ENCODE measurements around the gene RFNG.
"Not testable (repeated sequence)": the region's sequence is repeated elsewhere in the genome, so short reads cannot be mapped to it uniquely, and the experiment has no call there.

Gene RFNG

DNA sequence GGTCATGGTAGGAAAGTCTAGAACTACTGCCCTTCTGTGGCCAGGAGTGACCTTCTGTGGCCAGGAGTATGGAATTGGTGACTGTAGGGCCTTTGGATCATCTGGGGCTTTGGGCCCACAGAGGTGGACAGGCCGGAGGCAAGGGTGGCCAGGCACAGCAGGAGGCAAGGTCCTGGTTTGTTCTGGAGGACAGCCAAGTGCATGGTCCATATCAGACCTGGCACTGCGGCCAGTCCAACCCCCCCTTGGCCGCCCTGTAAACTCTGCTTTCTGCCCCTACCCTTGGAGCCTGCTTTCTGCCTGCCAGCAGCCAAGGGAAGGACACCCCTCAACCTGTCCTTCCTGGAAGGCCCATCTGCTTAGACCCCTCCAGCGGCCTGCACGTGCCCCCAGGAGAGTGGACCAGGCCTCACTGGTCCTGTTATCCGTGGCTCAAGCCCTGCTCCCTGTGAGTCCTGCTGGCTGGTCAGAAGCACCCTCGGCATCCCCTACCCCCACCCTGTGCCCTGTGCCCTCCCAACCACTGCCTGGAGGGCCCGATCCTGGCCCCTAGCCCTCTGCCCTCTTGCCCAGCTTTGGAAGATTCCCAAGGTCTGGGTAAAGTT, 11.8 kb downstream of the RFNG start:
- no peak for DNase-seq

DNA sequence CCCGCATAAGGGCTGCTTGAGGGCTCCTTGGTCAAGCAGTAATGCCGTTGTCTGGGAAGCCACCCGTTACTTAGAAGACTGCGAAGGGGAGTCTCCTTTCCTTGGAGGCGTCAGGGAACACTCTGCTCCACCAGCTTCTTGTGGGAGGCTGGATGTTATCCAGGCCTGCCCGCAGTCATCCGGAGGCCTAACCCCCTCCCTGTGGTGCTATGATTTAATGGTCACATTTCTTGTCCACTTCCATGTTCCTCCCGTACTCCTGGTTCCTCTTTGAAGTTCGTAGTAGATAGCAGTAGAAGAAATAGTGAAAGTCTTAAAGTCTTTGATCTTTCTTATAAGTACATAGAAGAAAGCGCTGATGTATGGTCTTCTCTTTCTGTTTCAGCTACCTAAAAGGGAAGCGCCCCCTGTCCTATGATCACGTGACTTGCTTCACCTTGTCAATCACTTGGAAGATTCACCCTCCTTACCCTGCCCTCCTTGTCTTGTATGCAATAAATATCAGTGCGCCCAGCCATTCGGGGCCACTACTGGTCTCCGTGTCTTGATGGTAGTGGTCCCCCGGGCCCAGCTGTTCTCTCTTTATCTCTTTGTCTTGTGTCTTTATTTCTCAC, 12.7 kb downstream of the RFNG start:
- not testable (repeated sequence) for DNase-seq

DNA sequence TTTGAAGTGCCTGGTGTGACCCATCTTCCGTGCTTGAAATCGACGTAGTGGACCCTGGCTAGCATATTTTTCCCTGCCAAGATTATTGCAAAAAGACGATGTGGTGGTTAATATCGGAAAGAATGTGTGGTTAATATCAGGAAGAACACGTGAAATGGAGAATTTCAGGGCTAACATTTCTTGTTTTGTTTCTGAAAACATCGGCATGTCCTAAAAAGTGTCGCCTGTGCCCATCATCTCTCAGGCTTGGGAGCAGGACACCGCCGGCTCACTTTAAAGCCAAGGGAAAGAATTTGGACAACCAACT, 13.8 kb downstream of the RFNG start:
- DNase-seq, result no peak

DNA sequence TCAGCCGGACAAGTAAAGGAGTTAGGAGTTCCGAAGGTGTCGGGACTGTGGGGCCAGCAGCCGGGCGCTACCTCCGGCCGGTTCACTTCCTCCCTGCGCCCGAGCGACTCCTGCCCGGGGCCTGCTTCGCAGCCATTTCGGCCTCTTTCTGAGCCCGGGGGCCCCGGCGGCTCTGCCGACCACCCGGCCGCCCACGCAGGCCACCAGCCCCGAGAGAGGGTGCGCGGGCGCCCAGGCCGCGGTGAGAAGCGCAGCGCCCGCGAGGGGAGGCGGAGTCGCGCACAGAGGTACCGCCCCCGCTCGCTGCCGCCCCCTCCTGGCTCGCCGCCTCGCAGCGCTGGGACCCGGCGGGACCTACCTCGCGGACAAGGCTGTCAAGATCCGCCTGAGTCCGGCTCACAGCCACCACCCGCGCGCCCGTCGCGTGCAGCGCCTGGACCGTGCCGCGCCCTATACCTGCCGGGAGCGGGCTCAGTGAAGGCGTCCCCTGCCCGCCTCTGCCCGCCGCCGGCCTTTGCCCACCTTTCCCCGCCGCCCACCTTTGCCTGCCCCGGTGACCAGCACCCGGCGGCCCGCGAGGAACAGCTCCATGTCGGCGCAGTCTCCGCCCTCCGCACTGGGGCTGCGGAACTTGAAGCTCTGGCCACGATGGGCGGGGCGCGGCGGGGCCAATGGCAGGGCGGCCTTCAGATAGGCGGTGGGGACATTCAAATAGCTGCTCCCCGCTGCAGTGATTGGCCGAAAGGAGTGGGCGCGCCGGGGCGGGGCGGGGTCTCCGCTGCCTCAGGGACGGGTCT, 14.3 kb downstream of the RFNG start, which contains the start of gene DCXR:
TSS of gene DCXR (minus strand) at position 606 of the 797 bp plus-strand sequence. CDS start at position 591, 15 bp downstream.
- peak; percentile 99 for DNase-seq

DNA sequence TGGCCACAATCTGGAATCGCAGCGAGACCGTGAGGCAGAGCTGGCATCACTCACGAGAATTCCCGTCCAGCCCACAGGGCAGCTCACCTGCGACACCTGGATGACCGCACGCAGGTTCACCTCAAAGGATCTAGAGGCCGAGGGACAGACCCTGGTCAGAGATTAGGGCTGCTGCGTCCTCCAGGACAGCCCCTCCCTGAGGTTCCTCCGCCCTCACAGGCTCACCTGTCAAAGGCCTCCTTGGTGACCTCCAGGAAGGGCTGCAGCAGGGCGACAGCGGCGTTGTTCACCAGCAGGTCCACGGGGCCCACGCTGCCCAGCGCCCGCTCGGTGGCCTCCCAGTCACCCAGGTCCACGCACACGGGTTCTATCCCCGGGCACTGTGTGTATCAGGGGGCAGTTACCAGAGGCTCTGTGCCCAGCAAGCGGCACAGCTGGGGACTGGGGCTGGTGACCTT, 14.9 kb downstream of the RFNG start:
- no peak for DNase-seq

DNA sequence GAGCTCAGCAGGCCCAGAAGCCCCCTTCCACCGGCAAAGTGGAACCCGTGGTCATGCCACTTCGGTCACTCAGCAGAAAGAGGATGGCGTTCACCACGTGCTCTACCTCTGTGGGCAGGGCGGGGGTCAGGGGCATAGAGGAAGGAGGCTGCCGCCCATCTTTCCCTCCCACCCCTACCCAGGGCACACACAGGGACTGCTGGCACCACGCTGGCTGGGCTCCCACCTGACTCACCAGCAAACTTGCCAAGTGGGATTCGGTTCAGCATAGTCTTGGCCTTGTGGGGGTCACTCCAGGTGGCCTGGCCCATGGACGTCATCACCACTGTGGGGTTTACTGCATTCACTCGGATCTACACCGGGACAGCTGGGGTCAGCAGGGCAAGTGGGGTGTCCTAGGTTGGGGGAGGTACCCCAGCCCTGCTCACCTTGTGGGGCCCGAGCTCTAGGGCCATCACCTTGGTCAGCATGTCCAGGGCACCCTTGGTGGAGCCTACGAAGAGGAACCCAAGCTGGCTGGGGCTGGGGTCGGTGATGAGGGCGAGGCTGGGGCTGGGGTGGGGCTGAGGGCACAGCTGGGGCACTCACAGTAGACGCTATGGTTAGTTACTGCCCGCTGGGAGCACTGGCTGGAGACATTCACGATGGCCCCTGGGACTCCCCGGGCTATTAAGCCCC, 15.5 kb downstream of the RFNG start:
- no peak for DNase-seq

DNA sequence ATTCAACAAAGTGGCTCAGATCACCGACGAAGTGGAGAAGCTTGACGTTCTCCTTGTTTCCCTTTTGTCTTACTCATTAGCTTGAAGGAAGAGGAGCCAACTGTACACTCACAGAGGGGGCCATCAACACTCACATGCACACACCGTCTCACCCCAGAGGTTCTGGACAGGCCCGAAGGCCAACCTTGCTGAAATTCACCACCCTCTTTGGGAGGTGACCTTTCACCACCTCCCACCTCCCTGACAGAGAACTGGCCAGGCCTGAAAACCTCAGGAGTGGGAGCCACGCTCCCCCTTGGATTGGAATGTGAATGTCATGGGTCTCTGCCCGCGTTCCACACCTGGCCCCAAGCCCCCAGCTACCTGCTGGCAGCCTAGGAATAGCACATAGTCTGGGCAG, 16.1 kb downstream of the RFNG start:
- DNase-seq, result no peak

DNA sequence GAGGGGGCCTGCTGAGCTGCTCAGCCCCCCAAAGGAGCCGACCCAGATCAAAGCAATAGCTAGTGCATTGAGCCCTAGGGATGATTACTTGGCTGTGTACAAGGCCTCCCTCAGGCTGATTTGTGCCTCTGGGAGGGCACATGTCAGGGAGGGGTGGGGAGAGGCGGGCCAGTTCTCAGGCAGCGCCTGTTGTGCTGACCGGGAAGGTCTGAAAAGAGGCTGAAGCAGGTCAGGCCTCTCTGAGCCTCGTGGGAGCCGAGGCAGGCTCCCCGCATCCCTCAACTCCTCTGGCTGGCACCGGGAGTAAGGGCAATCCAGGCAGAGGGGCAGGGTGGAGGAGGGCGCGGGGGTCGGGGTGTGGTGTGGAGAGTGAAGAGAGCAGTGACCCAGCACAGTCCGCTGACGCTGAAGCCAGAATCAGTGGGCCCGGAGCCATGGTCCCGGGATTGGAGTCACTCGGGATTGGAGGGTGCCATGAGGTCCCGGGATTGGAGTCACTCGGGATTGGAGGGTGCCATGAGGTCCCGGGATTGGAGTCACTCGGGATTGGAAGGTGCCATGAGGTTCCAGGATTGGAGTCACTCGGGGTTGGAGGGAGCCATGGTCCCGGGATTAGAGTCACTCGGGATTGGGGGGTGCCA, 17.1 kb downstream of the RFNG start:
- DNase-seq, result no peak

DNA sequence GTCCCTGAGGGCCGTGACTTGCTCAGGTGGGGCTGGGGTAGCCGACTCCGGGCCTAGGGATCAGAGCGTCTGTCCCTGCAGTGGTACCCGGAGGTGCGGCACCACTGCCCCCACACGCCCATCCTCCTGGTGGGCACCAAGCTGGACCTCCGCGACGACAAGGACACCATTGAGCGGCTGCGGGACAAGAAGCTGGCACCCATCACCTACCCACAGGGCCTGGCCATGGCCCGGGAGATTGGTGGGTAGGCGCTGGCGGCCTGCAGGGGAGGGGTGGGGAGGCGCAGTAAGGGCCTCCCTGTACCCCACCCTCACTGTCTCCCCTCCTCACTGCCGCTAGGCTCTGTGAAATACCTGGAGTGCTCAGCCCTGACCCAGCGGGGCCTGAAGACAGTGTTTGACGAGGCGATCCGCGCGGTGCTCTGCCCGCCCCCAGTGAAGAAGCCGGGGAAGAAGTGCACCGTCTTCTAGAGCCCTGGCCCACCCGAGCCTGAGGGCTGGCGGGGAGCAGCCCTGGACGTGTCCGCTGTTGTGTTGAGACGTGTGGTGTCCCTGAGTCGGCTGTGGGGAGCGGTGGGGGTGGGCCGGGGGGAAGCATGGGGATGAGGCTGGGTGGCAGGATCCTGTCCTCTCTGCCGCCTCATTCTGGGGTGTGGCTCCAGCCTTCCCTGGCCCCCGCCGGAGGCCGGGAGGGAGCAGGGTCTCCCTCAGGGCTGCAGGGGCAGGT, 18.1 kb downstream of the RFNG start:
- no peak for DNase-seq

DNA sequence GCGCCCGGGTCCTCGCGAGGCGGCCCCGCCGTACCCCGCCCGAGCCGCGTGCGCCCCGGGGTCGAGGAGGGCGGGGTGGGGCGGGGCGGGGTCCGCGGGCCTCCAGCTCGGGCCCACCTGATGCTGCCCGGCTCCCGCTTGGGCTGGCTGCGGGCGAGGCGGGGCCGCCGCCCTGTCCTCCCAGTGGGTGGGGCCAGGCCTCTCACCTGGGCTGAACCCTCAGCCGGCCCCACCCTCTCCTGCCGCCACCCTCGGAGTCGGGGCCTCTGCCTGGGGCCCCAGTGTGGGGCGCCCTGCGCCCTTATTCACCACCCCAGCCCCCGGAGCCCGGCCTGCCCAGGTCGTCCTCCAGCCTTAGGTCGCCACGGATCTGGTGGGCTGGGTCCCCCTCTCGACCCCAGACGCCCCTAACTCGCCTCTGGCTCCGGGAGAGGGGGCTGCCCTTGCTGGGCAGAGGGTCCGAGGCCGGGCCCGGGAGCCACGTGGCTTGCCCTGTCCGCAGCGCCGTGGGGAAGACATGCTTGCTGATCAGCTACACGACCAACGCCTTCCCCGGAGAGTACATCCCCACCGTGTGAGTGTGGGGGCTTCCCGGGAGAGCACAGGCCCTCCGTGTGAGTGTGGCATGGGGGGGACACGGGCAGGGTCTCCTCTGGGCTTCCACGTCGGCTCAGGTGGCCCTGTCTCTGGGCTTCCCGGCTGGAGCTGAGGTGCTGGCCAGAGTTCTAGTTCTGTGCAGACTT, 19.6 kb downstream of the RFNG start:
- peak; percentile 57 for DNase-seq

DNA sequence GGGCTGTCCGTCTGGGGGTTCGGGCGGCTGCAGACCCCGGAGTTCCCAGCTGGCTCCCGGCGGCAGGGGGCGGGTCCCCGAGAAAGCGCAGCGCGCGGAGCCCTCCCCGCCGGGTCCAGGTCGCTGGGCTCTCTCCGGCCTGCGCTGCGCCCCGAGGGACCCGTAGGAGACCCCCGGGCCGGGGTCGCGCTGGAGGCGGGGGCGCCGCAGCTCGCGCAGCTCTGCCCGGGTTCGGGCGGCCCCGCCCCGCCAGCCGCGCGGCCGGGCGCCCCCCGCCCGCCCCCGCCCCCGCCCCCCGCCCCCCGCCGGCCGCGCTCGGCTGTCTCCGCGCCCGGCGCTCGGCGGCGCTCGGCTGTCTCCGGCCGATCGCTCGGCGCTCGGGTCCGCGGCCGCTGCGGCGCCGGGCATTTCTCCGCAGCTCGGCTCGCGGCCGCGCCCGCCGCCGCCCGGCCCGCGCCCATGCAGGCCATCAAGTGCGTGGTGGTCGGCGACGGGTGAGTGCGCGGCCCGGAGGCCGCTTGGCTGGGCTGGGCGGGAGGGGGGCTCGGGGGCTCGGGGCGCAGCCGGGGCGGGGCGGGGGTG, 20.2 kb downstream of the RFNG start, which contains the start of gene RAC3:
TSS of gene RAC3 (plus strand) at position 376 of the 582 bp plus-strand sequence. CDS start at position 460, 84 bp downstream.
- DNase-seq, result peak; percentile 70

DNA sequence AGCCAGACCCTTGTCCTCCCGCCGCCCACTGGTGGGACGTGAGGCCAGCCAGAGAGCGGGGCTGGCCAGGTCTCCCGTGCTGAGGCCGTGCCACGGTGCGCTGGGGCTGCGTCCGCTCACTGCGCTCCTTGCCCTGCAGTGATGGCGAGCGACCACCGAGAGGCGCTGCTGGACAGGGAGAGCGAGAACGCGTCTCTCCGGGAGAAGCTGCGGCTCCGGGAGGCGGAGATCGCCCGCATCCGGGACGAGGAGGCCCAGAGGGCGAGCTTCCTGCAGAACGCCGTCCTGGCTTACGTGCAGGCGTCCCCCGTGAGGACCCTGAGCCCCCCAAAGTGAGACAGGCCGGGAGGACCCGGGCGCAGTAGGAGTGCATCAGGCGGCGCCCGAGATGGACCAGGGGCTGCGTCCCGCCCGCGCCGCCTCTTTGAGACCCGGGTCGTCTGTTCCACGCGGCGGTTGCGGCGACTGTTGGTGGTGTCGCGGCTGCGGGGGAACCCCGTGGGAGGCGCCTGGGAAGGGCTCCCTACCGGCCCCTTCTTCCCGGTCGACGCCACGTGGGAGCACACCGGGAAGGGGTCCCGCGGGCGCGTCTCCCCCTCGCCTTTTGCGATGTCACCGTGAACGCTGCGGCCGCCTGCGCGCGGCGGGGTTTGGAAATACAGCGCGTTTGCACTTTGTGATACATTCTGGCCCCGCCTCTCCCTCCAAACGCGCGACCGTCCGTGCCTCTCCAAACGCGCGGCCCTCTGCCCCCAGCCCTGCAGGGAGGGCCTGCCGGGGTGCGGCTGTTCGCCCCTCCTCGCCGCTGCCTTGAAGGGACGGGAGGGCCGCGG, 20.9 kb downstream of the RFNG start:
- peak; percentile 92 for DNase-seq

DNA sequence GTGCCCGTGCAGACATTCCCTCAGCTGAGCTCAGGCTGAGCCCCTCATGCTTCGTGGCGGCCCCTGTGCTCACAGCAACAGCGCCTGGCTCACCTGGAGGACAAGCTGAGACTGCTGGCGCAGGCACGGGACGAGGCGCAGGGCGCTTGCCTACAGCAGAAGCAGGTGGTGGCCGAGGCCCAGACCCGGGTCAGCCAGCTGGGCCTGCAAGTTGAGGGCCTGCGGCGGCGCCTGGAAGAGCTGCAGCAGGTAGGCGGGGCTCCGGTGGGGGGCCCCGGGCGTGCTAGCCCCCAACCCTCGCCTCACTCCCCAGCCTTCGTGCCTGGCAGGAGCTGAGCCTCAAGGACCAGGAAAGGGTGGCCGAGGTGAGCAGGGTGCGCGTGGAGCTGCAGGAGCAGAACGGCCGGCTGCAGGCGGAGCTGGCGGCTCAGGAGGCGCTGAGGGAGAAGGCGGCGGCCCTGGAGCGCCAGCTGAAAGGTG, 21.6 kb downstream of the RFNG start:
- DNase-seq, result no peak

DNA sequence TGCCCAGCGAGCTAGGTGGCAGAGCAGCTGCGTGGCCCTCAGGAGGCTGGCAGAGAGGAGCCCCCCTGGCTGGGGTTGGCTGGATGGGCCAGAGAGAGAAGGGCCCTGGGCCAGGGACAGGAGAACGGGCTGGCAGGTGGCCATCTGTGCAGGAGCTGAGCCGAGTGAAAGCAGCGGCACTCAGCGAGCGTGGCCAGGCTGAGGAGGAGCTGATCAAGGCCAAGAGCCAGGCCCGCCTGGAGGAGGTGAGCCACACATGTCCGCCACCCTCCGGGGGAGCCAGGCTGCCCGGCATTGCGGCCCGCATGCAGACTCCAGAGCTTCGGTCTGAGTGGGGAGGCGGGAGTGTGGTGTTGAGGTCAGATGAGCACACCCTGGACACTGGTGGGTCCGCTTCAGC, 22.2 kb downstream of the RFNG start:
- no peak for DNase-seq

DNA sequence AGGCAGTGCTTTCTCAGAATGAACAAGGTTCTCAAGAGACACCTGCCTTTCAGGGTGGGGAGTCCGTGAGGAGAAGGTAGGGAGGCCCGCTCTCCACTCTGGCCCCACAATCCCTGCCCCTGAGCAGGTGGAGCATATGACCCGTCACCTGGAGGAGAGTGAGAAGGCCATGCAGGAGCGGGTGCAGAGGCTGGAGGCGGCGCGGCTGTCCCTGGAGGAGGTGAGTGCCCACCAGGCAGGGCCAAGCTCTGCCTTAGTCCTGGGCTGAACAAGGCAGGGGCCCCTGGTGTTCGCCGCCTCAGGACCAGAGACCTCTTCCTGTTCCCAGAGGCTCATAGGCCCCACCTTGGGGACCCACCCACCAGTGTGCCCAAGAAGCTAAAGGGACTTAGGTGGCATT, 22.6 kb downstream of the RFNG start:
- no peak for DNase-seq

DNA sequence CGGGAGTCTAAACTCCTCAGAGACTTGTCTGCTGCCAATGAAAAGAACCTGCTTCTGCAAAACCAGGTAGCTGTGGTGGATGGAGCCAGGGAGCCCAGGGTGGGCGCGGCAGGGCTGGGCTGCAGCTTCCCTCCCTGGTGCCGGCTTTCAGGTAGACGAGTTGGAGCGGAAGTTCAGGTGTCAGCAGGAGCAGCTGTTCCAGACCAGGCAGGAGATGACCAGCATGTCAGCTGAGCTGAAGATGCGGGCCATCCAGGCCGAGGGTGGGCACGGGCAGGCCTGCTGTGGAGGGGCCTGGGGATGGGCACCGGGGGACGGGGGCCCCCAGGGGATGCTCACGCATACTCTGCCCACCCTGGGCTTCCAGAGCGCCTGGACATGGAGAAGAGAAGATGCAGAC, 23.4 kb downstream of the RFNG start:
- no peak for DNase-seq

DNA sequence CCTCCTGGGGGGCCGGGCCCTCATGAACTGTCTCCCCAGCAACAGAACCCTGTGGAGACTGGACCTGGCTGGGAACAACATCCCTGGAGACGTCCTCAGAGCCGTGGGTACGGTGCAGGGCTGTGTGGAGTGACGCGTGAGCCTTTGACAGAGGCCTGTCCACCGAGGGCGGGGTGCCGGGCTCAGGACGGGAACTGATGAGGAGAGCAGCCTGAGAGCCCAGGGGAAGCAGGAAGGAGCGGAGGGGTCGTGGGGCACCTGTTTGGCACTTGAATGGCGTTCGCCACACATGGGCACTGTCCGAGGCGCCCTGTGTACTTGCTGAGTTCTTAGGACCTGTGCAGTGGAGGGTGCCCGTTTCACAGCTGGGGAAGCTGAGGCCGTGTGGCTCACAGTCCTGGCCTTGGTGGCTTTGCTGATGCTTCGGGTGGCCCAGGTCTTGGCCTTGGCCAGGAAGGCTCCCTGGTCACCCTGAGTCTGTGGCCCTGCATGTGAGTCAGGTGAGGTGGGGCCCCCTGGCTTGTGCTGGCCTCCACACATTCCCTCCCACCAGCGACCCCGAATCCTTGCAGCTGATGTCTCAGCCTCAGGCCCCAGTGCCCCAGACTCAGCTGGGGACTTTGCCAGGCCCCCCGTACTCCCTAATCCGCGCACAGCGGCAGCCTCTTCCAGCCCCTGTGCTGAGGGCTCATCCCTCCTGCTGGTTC, 26.1 kb downstream of the RFNG start:
- DNase-seq, result no peak

DNA sequence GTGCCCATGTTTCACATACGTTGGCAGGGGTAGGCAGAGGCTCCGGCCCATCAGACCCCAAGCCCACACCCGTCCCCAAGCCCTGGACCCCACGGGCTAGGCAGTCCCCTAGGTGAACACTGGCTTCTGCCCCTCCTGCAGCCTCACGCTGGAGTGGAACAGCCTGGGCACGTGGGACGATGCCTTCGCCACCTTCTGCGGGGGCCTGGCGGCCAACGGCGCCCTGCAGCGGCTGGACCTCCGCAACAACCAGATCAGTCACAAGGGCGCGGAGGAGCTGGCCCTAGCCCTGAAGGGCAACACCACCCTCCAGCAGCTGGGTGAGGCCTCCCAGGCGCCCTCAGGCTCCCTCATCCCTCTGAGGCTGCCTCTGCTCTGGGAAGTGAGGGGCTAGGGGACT, 26.8 kb downstream of the RFNG start:
- DNase-seq, result no peak
